Uterus (tissue), 4 donors: ENCODE data around the gene SLC17A7. TPM values are rescaled to one million over a fixed set of nuclear protein-coding genes. Genes with fewer than 3 reads are reported as not detected.

Experiments used
- DNase-seq, 2 donors: peaks; one replicate each; pipeline ENCODE4 v3.0.0-alpha.2; 2019 to 2020
- H3K27ac ChIP-seq, 2 donors: fragments of 200-600 bp; sonication (generic); 1 replicate in 1 of 2; 2 replicates in 1 of 2; pipeline ENCODE4 v1.5.1; 2016 to 2018
- H3K27me3 ChIP-seq, 2 donors: fragments of 200-600 bp; sonication (generic); one replicate each; pipeline ENCODE4 v1.5.1; 2018 to 2019; ENCODE audit warnings: control low read depth in 1 of 2
- H3K36me3 ChIP-seq, 2 donors: fragments of 200-600 bp; sonication (generic); one replicate each; pipeline ENCODE4 v1.5.1; 2019; ENCODE audit warnings: control low read depth in 1 of 2
- H3K4me1 ChIP-seq, 2 donors: fragments of 200-600 bp; sonication (generic); one replicate each; pipeline ENCODE4 v1.5.1; 2018 to 2019; ENCODE audit warnings: control low read depth in 1 of 2
- H3K4me3 ChIP-seq, 2 donors: fragments of 200-600 bp; sonication (generic); 1 replicate in 1 of 2; 2 replicates in 1 of 2; pipeline ENCODE4 v1.5.1; 2018 to 2019; ENCODE audit warnings: mild to moderate bottlenecking in 1 of 2
- H3K9me3 ChIP-seq, 2 donors: fragments of 200-600 bp; sonication (generic); one replicate each; pipeline ENCODE4 v1.5.1; 2019; ENCODE audit warnings: control low read depth in 1 of 2
- POLR2A ChIP-seq, 2 donors: fragments of 450-650 bp; IDR thresholded peaks; one replicate each; pipeline ENCODE4 v1.6.1; 2016; ENCODE audit warnings: antibody characterized with exemption in 2 of 2, mild to moderate bottlenecking in 1 of 2, moderate library complexity in 1 of 2
- intact Hi-C: fragments of 100-400 bp; cut with DNase I; formaldehyde crosslinking; loops from one replicate; pipeline ENCODE4 v1.15.1; 2023; ENCODE audit warnings: low total_unique reads
- total RNA-seq, 4 donors: library from RNA; depleted of rRNA in 3 of 4; stranded (reverse); fragments of >200 nt in 3 of 4; gene quantifications; one replicate each; pipeline versions ENCODE4 v1.1.0 to v1.2.4, GENCODE V29; 2014 to 2023
- TF ChIP-seq, protein P1 (sequence below), 4 experiments: fragments of 200-600 bp in 2 of 4; fragments of 450-650 bp in 2 of 4; sonication (generic) in 2 of 4; IDR thresholded peaks; one replicate each; pipeline ENCODE4 v1.5.1; 2016 to 2019; ENCODE audit warnings: antibody characterized with exemption in 4 of 4, mild to moderate bottlenecking in 2 of 4, moderate library complexity in 1 of 4
- donor health status: DM: yes; HTN: yes; CAD: no.

Gene SLC17A7
- total RNA-seq, 4 donors from 2014 or later: 1.3 to 5.6 (median 1.9) TPM; not detected in 1

DNA sequence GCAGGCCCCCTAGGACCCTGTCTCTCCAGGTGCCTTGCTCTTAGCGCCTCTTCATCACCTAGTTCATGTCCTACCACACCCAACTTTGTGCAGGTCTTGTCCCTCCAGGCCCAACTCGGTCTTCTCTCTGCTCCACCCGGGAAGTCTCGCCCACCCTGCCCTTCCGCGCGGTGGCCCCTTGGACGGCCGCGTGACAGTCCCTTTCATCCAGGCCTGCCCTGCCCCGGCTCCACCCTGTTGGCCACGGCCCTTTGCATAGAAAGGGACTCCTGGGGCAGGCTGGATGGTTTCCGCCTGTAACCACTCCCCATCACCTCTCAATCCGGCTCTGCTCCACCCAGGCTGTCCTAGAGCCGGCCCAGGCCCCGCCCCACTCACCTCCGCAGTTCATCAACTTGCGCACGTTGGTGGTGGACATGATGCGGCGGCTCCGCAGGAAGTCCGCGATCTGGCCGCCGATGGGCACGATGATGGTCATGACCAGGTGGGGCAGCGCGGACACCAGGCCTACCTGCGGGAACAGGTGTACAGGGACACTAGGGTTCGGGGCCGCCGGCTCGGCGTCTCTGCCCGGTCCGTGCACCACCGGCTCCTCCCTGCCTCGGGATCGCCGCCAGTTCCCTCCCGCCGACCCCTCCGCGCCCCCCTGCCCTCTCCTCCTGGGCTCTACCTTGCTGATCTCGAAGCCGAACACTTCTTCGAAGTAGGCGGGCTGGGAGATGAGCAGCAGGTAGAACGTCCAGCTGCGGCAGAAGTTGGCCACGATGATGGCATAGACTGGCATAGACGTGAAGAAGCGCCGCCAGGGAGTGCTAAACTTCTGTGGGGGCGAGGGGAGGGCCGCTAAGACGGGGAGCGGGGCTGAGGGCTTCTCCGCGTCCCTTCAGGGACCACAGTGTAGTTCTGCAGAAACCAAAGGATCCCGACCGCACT lies 8.9 kb downstream of the SLC17A7 start:
- Histone ChIP-seq H3K36me3 (no peaks in the 10 kb centered on the region), H3K4me3 (no peak overlapping the region), H3K27ac (no peak overlapping the region), H3K9me3 (no peaks in the 10 kb centered on the region), H3K27me3 (peaks cover 25 to 44% of the 10 kb centered on the region in 2 donors), H3K4me1 (no peaks in the 10 kb centered on the region)
- intact Hi-C loops: loop anchor here (10.0 kb wide), 1 partner anchor 208 kb away; no protein-coding TSS in a partner anchor
- no peak for DNase-seq
- TF ChIP-seq POLR2A (IDR thresholded peaks at IDR 0.05): no peak
- TF ChIP-seq, protein P1, sequence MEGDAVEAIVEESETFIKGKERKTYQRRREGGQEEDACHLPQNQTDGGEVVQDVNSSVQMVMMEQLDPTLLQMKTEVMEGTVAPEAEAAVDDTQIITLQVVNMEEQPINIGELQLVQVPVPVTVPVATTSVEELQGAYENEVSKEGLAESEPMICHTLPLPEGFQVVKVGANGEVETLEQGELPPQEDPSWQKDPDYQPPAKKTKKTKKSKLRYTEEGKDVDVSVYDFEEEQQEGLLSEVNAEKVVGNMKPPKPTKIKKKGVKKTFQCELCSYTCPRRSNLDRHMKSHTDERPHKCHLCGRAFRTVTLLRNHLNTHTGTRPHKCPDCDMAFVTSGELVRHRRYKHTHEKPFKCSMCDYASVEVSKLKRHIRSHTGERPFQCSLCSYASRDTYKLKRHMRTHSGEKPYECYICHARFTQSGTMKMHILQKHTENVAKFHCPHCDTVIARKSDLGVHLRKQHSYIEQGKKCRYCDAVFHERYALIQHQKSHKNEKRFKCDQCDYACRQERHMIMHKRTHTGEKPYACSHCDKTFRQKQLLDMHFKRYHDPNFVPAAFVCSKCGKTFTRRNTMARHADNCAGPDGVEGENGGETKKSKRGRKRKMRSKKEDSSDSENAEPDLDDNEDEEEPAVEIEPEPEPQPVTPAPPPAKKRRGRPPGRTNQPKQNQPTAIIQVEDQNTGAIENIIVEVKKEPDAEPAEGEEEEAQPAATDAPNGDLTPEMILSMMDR (IDR thresholded peaks at IDR 0.05): no peak

DNA sequence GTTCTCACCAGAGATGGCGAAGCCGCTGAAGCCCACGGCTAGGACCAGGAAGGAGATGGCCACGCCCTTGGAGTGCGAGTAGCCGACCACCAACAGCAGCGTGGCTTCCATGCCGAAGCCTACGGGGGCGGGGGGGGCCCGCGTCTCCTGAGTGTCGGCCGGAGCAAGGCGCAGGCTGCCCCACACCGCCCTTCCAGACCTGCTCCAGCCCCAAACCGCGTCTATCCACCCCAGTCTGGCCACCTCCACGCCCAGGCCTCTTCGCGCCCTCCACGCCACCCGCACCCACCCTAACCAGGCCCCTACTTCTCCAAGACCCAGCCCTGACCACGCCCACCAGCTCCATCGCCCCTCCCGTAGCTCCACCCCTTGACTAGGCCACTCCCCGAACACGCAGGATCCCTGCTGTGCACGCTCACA lies 10.0 kb downstream of the SLC17A7 start:
- TF ChIP-seq, protein P1 (IDR thresholded peaks at IDR 0.05): no peak
- TF ChIP-seq POLR2A (IDR thresholded peaks at IDR 0.05): no peak
- Histone ChIP-seq H3K27me3 (peaks cover 26 to 55% of the 10 kb centered on the region in 2 donors), H3K4me1 (no peaks in the 10 kb centered on the region), H3K36me3 (no peaks in the 10 kb centered on the region), H3K27ac (no peak overlapping the region), H3K9me3 (no peaks in the 10 kb centered on the region), H3K4me3 (no peak overlapping the region)
- intact Hi-C loops: loop anchor here (10.0 kb wide), 1 partner anchor 207 kb away; no protein-coding TSS in a partner anchor
- no peak for DNase-seq

- no peak for DNase-seq
- Histone ChIP-seq H3K4me3 (no peak overlapping the region), H3K27ac (no peak overlapping the region), H3K36me3 (no peaks in the 10 kb centered on the region), H3K4me1 (no peaks in the 10 kb centered on the region), H3K27me3 (peaks cover 26 to 60% of the 10 kb centered on the region in 2 donors), H3K9me3 (no peaks in the 10 kb centered on the region)
- no peak for TF ChIP-seq POLR2A (IDR thresholded peaks at IDR 0.05)
- TF ChIP-seq, protein P1 (IDR thresholded peaks at IDR 0.05): no peak
- intact Hi-C loops: loop anchor here (10.0 kb wide), 1 partner anchor 206 kb away; no protein-coding TSS in a partner anchor
These were observed 10.5 kb downstream of the SLC17A7 start for GRCh38 chr19:49430678-49431329.

GRCh38 chr19:49430172-49430677 lies 11.1 kb downstream of the SLC17A7 start:
- no peak for DNase-seq
- Histone ChIP-seq H3K27me3 (peaks cover 26 to 66% of the 10 kb centered on the region in 2 donors), H3K4me1 (no peaks in the 10 kb centered on the region), H3K36me3 (no peaks in the 10 kb centered on the region), H3K9me3 (no peaks in the 10 kb centered on the region), H3K27ac (no peak overlapping the region), H3K4me3 (no peak overlapping the region)
- TF ChIP-seq, protein P1 (IDR thresholded peaks at IDR 0.05): no peak
- no peak for TF ChIP-seq POLR2A (IDR thresholded peaks at IDR 0.05)
- intact Hi-C loops: loop anchor here (10.0 kb wide), 1 partner anchor 205 kb away; no protein-coding TSS in a partner anchor
